Hypothalamus (tissue), 51 donors: ENCODE data around the gene CABS1.

Source experiments
- DNase-seq, 51 donors: peaks; one replicate each; lab custom pipeline; 2025; lab: John Stamatoyannopoulos, UW

CABS1 gene

DNA sequence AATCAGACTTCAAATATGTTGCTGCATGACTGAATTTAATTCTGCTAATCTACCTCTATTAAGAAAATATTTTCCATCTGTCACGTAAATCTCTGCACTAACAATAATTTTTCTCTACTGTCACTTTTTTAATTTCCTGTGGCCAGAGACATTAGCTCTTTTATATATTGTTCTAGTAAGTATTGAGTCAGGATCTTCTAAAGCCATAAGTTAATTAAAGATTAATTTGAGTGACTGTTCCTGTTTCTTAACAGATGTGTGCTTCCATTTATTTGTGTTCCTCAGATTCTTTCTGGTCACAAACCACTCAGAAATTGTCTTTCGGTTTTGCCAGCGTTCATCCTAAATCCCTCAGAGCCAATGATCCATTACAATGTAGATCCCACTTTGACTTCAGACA lies 45.8 kb downstream of the CABS1 start:
- no peak for DNase-seq

DNA sequence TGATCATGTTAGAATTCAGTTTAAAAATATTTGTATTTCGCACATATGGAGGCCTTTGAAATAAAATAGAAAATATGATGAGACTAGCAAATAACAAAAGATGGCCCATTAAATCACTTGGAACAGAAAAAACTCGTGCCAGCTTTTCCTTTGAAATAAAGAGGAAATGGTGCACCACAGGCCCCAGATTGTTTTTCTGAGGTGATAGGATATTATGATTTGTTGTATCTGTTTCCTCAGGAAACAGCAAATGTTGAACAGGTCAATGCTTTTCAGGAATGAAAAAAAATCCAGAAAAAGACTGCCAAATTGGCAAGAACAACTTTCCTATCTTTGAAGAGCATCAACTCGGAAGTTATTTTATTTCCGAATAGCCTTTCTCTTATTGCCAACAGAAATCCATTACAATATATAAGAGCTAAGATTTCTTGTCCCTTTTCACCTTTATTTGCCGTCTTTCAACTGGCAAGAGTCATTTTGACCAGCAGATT lies 48.0 kb downstream of the CABS1 start, which contains the start of gene SMR3B:
Gene SMR3B, plus strand, starts transcription at position 441 of the 491 bp plus-strand sequence. CDS start 1,380 bp downstream, outside the sequence.
- DNase-seq, result no peak
